Heart left ventricle (tissue), 13 donors: Measurements from ENCODE around the gene NAALADL2.

ENCODE experiments used
- POLR2A ChIP-seq, 2 donors: fragments of 450-650 bp; IDR thresholded peaks; one replicate each; pipeline ENCODE4 v1.6.1; 2017; ENCODE audit warnings: antibody characterized with exemption in 2 of 2, mild to moderate bottlenecking in 2 of 2, moderate library complexity in 2 of 2
- TF ChIP-seq, protein P1 (sequence below), 12 donors: fragments of 200-600 bp; sonication (generic) in 4 of 12; IDR thresholded peaks; one replicate each; pipeline versions ENCODE4 v1.5.0 to v1.8.0; 2018 to 2022; ENCODE audit warnings: antibody characterized with exemption in 12 of 12, mild to moderate bottlenecking in 5 of 12
- donor health status: ischemic (EF 13 %, LVEDD 7.1; RV severe dilation, severe dysfunction).
- donor health status: DM: no; HTN: yes; CAD: no.
- donor health status: DM: no; HTN: no; CAD: no.
- donor health status: ischemic (EF 25% LVEDD 6.9; RV normal size, moderate dysfunction).
- donor health status: ischemic (EF 25% LVEDD 5.7; RV mildly dilated, moderate dysfunction).
- donor health status: ischemic (EF 35%, LVEDD 5.7; RV mildly dilated, moderate dysfunction).
- donor health status: nonischemic (EF 11% LVEDD 7.7; RV severe dilation, severe dysfunction).
- donor health status: DM: yes; HTN: yes; CAD: no.
- donor health status: PGD.
- donor health status: ischemic (EF 29% LVEDD 5.4; RV normal size, mild dysfunction).
- donor health status: nonischemic (EF 23%, LVEDD 6.1; RV moderate dilation, normal function).

GRCh38 chr3:175336406-175337133, 477.4 kb downstream of the NAALADL2 start:
- TF ChIP-seq, protein P1, sequence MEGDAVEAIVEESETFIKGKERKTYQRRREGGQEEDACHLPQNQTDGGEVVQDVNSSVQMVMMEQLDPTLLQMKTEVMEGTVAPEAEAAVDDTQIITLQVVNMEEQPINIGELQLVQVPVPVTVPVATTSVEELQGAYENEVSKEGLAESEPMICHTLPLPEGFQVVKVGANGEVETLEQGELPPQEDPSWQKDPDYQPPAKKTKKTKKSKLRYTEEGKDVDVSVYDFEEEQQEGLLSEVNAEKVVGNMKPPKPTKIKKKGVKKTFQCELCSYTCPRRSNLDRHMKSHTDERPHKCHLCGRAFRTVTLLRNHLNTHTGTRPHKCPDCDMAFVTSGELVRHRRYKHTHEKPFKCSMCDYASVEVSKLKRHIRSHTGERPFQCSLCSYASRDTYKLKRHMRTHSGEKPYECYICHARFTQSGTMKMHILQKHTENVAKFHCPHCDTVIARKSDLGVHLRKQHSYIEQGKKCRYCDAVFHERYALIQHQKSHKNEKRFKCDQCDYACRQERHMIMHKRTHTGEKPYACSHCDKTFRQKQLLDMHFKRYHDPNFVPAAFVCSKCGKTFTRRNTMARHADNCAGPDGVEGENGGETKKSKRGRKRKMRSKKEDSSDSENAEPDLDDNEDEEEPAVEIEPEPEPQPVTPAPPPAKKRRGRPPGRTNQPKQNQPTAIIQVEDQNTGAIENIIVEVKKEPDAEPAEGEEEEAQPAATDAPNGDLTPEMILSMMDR (IDR thresholded peaks at IDR 0.05): no peak
- TF ChIP-seq POLR2A (IDR thresholded peaks at IDR 0.05): no peak
